ENCODE measurements around the gene PARM1.

PARM1 gene

DNA sequence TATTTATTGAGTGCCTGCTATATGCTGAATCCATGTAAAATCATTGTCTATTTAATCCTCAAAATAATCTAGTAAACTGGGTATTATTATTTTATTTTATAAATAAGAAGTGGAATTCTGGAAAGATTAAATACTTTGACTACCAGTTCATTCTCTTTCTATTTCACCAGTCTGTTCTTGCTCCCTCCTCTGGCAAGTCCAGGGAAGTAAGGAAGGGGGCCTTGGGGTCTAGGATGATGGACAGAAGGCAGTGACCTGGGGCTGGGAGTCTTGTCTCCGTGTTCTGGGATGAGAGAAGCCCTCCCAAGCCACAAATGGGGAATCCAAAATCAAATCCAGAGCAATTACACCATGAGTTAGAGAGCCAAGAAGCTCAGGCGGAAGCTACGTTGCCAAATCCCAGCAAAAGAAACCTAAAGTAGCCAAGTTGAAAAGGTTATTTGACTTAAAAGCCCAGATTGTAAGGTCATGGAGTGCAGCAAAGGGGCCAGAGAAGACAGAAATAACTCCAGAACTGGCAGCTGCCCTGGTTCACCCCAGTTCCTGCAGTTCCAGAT is 28.3 kb upstream of the PARM1 start:
- H3K9me3 ChIP-seq (ENCODE audit: low read length), result no peaks in the 10 kb centered on the region
- H3F3A ChIP-seq (ENCODE audit: insufficient read depth, low read length), result no peaks in the 10 kb centered on the region
- H3K36me3 ChIP-seq (ENCODE audit: insufficient read depth, low read length), result no peaks in the 10 kb centered on the region
- no peaks in the 10 kb centered on the region for H3K27me3 ChIP-seq (ENCODE audit: insufficient read depth, low read length)
- H3K4me3 ChIP-seq (ENCODE audit: low read depth, low read length, poor library complexity, severe bottlenecking), result no peak overlapping the region
- no peaks in the 10 kb centered on the region for H3K4me1 ChIP-seq (ENCODE audit: insufficient read depth, low read length, severe bottlenecking)
- no peak overlapping the region for H3K9ac ChIP-seq (ENCODE audit: low read length)
- no peak overlapping the region for H3K27ac ChIP-seq (ENCODE audit: low read depth, low read length, poor library complexity, severe bottlenecking)
- no peak overlapping the region for H2AFZ ChIP-seq (ENCODE audit: low read length)
- H3K4me2 ChIP-seq (ENCODE audit: low read length), result no peak overlapping the region
- TF ChIP-seq, protein P1, sequence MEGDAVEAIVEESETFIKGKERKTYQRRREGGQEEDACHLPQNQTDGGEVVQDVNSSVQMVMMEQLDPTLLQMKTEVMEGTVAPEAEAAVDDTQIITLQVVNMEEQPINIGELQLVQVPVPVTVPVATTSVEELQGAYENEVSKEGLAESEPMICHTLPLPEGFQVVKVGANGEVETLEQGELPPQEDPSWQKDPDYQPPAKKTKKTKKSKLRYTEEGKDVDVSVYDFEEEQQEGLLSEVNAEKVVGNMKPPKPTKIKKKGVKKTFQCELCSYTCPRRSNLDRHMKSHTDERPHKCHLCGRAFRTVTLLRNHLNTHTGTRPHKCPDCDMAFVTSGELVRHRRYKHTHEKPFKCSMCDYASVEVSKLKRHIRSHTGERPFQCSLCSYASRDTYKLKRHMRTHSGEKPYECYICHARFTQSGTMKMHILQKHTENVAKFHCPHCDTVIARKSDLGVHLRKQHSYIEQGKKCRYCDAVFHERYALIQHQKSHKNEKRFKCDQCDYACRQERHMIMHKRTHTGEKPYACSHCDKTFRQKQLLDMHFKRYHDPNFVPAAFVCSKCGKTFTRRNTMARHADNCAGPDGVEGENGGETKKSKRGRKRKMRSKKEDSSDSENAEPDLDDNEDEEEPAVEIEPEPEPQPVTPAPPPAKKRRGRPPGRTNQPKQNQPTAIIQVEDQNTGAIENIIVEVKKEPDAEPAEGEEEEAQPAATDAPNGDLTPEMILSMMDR (IDR thresholded peaks at IDR 0.05; ENCODE audit: low read length), result no peak
- no peak for TF ChIP-seq EZH2 (IDR thresholded peaks at IDR 0.05; ENCODE audit: borderline replicate concordance, low read length)
- no peaks in the 10 kb centered on the region for H4K20me1 ChIP-seq (ENCODE audit: insufficient read depth, low read length)
- no peaks in the 10 kb centered on the region for H3K9me2 ChIP-seq (ENCODE audit: low read depth, low read length)
- H3K79me2 ChIP-seq (ENCODE audit: insufficient read depth, low read length), result no peaks in the 10 kb centered on the region

DNA sequence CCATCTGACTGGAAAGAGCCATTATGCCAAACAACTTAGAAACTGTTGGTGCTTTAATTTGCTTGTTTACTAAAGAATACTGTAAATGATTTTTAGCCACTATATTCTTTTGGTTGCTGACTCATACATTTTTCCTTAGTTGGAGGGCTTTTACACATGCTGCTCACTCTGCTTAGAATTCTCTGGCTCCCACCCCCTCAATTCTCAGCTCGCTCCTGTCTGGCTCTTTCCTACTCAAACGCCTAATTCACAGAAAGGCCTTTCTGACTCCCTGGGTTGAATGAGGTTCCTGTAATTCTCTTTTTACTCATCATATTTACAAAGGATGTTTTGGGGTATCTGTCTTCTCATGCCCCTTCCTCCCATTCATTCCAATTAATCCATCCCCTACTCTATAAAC is 26.1 kb upstream of the PARM1 start:
- H3K4me2 ChIP-seq (ENCODE audit: low read length), result no peak overlapping the region
- no peak overlapping the region for H3K9ac ChIP-seq (ENCODE audit: low read length)
- no peak overlapping the region for H3K27ac ChIP-seq (ENCODE audit: low read depth, low read length, poor library complexity, severe bottlenecking)
- no peaks in the 10 kb centered on the region for H3K9me2 ChIP-seq (ENCODE audit: low read depth, low read length)
- no peaks in the 10 kb centered on the region for H4K20me1 ChIP-seq (ENCODE audit: insufficient read depth, low read length)
- no peak overlapping the region for H3K4me3 ChIP-seq (ENCODE audit: low read depth, low read length, poor library complexity, severe bottlenecking)
- TF ChIP-seq, protein P1 (IDR thresholded peaks at IDR 0.05; ENCODE audit: low read length), result no peak
- no peak for TF ChIP-seq EZH2 (IDR thresholded peaks at IDR 0.05; ENCODE audit: borderline replicate concordance, low read length)
- H3K4me1 ChIP-seq (ENCODE audit: insufficient read depth, low read length, severe bottlenecking), result no peaks in the 10 kb centered on the region
- no peaks in the 10 kb centered on the region for H3K9me3 ChIP-seq (ENCODE audit: low read length)
- H2AFZ ChIP-seq (ENCODE audit: low read length), result no peak overlapping the region
- no peaks in the 10 kb centered on the region for H3F3A ChIP-seq (ENCODE audit: insufficient read depth, low read length)
- no peaks in the 10 kb centered on the region for H3K27me3 ChIP-seq (ENCODE audit: insufficient read depth, low read length)
- H3K36me3 ChIP-seq (ENCODE audit: insufficient read depth, low read length), result no peaks in the 10 kb centered on the region
- H3K79me2 ChIP-seq (ENCODE audit: insufficient read depth, low read length), result no peaks in the 10 kb centered on the region

DNA sequence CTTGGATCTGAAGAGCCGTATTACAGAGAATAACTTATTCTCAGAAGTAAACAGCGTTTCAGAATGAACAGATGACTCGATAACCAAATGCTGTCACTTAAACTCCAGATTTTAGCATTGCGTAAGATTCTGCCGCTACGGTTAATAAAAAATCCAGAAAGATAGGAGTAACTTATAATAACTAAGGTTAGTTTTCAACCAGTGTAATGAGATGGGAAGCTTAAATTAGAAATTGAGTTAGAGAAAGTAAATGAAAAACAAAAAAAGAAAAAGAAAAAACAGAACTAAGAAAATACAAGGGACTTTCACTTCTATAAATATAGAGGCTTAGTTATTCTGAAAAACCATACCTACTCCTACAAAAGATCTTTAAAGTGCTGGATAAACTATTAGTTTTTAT is 13.1 kb upstream of the PARM1 start:
- Histone ChIP-seq H3K36me3 (ENCODE audit: insufficient read depth, low read length) (no peaks in the 10 kb centered on the region), H3K27me3 (ENCODE audit: insufficient read depth, low read length) (no peaks in the 10 kb centered on the region), H3K4me3 (ENCODE audit: low read depth, low read length, poor library complexity, severe bottlenecking) (no peak overlapping the region), H4K20me1 (ENCODE audit: insufficient read depth, low read length) (no peaks in the 10 kb centered on the region), H3K27ac (ENCODE audit: low read depth, low read length, poor library complexity, severe bottlenecking) (no peak overlapping the region), H2AFZ (ENCODE audit: low read length) (no peak overlapping the region), H3K9me2 (ENCODE audit: low read depth, low read length) (no peaks in the 10 kb centered on the region), H3K79me2 (ENCODE audit: insufficient read depth, low read length) (no peaks in the 10 kb centered on the region), H3K4me1 (ENCODE audit: insufficient read depth, low read length, severe bottlenecking) (no peaks in the 10 kb centered on the region), H3K4me2 (ENCODE audit: low read length) (no peak overlapping the region), H3K9ac (ENCODE audit: low read length) (no peak overlapping the region), H3K9me3 (ENCODE audit: low read length) (no peaks in the 10 kb centered on the region), H3F3A (ENCODE audit: insufficient read depth, low read length) (no peaks in the 10 kb centered on the region)
- no peak for TF ChIP-seq EZH2 (IDR thresholded peaks at IDR 0.05; ENCODE audit: borderline replicate concordance, low read length)
- TF ChIP-seq, protein P1 (IDR thresholded peaks at IDR 0.05; ENCODE audit: low read length), result no peak

Measured in OCI-LY1 (cell line).